ENCODE measurements around the gene SLC4A4. TPM values are rescaled to one million over a fixed set of nuclear protein-coding genes. Genes with fewer than 3 reads are reported as not detected.

The SLC4A4 gene
- total RNA-seq, 1 donor from 2014 or later = 5.0 TPM

DNA sequence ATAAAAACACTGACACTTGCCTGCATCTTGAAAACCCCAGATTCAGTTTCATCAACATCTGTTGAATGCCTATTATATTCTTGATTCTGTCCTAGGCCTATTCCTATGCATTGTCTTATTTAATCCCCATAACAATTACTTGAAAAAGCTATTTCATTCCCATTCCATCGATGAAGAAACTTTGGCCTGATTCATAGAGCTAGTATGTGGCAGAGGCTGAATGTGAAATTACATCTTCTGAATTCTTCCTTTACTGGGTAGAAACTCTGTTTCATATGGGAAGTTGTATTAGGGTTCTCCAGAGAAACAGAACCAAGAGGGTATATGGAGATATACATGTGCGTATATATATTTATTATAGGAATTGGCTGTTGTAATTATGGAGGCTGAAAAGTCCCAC lies 35.0 kb upstream of the SLC4A4 start:
- H3K4me1 Mint-ChIP-seq (ENCODE audit: unreplicated experiment) = no peaks in the 10 kb centered on the region
- peaks cover 10% of the 10 kb centered on the region for H3K27me3 Mint-ChIP-seq (ENCODE audit: unreplicated experiment)
- no peak overlapping the region for H3K27ac Mint-ChIP-seq (ENCODE audit: unreplicated experiment)

DNA sequence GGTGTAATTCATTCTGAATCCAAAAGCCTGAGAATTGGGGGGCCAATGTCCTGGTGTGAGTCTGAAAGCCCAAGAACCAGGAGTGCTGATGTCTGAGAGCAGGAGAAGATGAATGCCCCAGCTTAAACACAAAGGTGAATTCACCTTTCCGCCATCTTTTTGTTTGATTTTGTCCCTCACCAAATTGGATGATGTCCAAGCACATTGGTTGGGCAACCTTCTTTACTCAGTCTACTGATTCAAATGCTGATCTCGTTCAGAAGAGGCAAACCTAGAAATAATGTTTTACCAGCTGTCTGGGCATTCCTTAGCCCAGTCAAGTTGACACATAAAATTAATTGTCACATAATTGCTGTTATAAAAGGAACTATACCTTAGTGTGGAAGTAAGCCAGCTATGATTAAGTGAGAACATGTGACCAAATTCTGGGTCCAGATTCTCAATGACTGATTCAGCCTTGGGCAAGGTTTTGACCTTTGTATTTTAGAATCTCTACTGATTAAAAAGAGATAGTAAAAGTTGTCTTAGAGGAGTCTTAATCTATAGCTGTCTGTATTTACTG lies 34.5 kb upstream of the SLC4A4 start:
- Mint-ChIP-seq H3K4me3 (ENCODE audit: unreplicated experiment) (no peak overlapping the region), H3K4me1 (ENCODE audit: unreplicated experiment) (no peaks in the 10 kb centered on the region), H3K36me3 (ENCODE audit: low read depth, unreplicated experiment) (no peaks in the 10 kb centered on the region), H3K27me3 (ENCODE audit: unreplicated experiment) (peaks cover 10% of the 10 kb centered on the region), H3K9me3 (ENCODE audit: unreplicated experiment) (no peaks in the 10 kb centered on the region), H3K27ac (ENCODE audit: unreplicated experiment) (no peak overlapping the region)
- DNase-seq (ENCODE audit: low spot score) = no peak
- TF ChIP-seq, protein P1, sequence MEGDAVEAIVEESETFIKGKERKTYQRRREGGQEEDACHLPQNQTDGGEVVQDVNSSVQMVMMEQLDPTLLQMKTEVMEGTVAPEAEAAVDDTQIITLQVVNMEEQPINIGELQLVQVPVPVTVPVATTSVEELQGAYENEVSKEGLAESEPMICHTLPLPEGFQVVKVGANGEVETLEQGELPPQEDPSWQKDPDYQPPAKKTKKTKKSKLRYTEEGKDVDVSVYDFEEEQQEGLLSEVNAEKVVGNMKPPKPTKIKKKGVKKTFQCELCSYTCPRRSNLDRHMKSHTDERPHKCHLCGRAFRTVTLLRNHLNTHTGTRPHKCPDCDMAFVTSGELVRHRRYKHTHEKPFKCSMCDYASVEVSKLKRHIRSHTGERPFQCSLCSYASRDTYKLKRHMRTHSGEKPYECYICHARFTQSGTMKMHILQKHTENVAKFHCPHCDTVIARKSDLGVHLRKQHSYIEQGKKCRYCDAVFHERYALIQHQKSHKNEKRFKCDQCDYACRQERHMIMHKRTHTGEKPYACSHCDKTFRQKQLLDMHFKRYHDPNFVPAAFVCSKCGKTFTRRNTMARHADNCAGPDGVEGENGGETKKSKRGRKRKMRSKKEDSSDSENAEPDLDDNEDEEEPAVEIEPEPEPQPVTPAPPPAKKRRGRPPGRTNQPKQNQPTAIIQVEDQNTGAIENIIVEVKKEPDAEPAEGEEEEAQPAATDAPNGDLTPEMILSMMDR (IDR thresholded peaks at IDR 0.05; ENCODE audit: unreplicated experiment) = no peak

More for the DNA sequence above, 35.0 kb upstream of the SLC4A4 start:
- no peak for DNase-seq (ENCODE audit: low spot score)
- TF ChIP-seq, protein P1 (IDR thresholded peaks at IDR 0.05; ENCODE audit: unreplicated experiment) = no peak
- H3K9me3 Mint-ChIP-seq (ENCODE audit: unreplicated experiment) = no peaks in the 10 kb centered on the region
- H3K36me3 Mint-ChIP-seq (ENCODE audit: low read depth, unreplicated experiment) = no peaks in the 10 kb centered on the region
- H3K4me3 Mint-ChIP-seq (ENCODE audit: unreplicated experiment) = no peak overlapping the region

DNA sequence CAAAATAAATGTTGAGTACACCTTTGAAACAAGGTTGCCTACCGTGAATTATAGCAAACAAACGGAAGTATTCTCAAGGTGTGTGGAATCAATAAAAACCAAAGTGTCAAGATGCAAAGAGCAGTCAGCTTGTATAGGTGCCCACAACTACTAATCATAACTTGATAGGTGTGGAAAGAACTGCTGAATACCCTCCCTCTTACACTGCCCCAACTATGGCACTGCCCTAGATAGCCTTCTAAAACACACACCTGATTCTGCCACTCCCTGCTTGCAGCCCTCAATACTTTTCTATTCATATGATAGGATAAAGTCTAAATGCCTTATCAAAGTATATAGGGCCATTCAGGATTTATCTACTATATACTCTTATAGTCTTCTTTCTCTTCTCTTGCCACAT lies 31.1 kb upstream of the SLC4A4 start:
- no peak for DNase-seq (ENCODE audit: low spot score)
- peaks cover 12% of the 10 kb centered on the region for H3K9me3 Mint-ChIP-seq (ENCODE audit: unreplicated experiment)
- TF ChIP-seq, protein P1 (IDR thresholded peaks at IDR 0.05; ENCODE audit: unreplicated experiment) = no peak
- H3K4me1 Mint-ChIP-seq (ENCODE audit: unreplicated experiment) = no peaks in the 10 kb centered on the region
- H3K4me3 Mint-ChIP-seq (ENCODE audit: unreplicated experiment) = no peak overlapping the region
- no peak overlapping the region for H3K27ac Mint-ChIP-seq (ENCODE audit: unreplicated experiment)
- peaks cover 3% of the 10 kb centered on the region for H3K27me3 Mint-ChIP-seq (ENCODE audit: unreplicated experiment)
- H3K36me3 Mint-ChIP-seq (ENCODE audit: low read depth, unreplicated experiment) = peaks cover 12% of the 10 kb centered on the region

DNA sequence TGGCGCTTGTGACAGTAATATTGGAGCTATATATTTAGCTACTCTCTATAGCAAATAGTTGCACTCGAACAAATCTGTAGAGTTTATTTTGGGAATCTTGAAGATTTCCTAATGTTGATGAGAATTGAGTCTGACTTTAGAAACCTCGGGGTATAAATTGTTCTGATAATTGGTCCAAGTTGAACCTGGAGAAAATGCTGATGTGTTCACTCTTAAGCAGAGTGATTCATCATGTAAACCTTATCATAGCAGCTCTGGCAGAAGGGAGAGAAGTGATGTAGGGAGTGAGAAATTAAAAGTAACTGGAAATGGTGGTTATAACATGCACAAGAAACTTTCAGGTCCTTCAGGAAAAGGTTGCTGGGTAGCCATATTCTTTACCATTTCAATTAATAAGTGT lies 16.4 kb upstream of the SLC4A4 start:
- no peaks in the 10 kb centered on the region for H3K4me1 Mint-ChIP-seq (ENCODE audit: unreplicated experiment)
- TF ChIP-seq, protein P1 (IDR thresholded peaks at IDR 0.05; ENCODE audit: unreplicated experiment) = no peak
- H3K36me3 Mint-ChIP-seq (ENCODE audit: low read depth, unreplicated experiment) = no peaks in the 10 kb centered on the region
- no peak for DNase-seq (ENCODE audit: low spot score)
- H3K9me3 Mint-ChIP-seq (ENCODE audit: unreplicated experiment) = no peaks in the 10 kb centered on the region
- H3K4me3 Mint-ChIP-seq (ENCODE audit: unreplicated experiment) = no peak overlapping the region
- H3K27ac Mint-ChIP-seq (ENCODE audit: unreplicated experiment) = no peak overlapping the region
- H3K27me3 Mint-ChIP-seq (ENCODE audit: unreplicated experiment) = no peaks in the 10 kb centered on the region

DNA sequence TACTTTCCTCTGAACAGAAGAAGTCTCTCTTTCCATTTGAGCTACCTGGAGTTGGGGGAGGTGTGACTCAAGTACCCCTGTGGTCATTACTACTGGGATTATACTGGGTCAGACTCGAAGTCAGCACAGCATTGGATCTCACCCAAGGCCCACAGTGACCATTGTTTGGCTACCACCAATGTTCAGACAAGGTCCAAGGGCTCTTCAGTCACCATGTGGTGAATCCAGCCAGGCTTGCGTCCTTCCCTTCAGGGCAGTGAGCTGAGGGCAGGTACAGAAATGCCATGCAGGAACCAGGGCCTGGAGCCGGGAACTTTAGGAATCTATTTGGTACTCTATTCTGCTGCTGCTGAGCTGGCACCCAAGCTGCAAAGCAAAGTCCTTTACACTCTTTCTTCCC lies 5.5 kb upstream of the SLC4A4 start:
- H3K27ac Mint-ChIP-seq (ENCODE audit: unreplicated experiment) = no peak overlapping the region
- no peaks in the 10 kb centered on the region for H3K4me1 Mint-ChIP-seq (ENCODE audit: unreplicated experiment)
- H3K27me3 Mint-ChIP-seq (ENCODE audit: unreplicated experiment) = no peaks in the 10 kb centered on the region
- H3K4me3 Mint-ChIP-seq (ENCODE audit: unreplicated experiment) = no peak overlapping the region
- no peaks in the 10 kb centered on the region for H3K9me3 Mint-ChIP-seq (ENCODE audit: unreplicated experiment)
- TF ChIP-seq, protein P1 (IDR thresholded peaks at IDR 0.05; ENCODE audit: unreplicated experiment) = no peak
- no peaks in the 10 kb centered on the region for H3K36me3 Mint-ChIP-seq (ENCODE audit: low read depth, unreplicated experiment)
- DNase-seq (ENCODE audit: low spot score) = no peak
